ENCODE measurements around the gene C1S. TPM values are rescaled to one million over a fixed set of nuclear protein-coding genes. Genes with fewer than 3 reads are reported as not detected.

C1S gene
- 0.09 and 0.65 TPM in 2 replicates for total RNA-seq

DNA sequence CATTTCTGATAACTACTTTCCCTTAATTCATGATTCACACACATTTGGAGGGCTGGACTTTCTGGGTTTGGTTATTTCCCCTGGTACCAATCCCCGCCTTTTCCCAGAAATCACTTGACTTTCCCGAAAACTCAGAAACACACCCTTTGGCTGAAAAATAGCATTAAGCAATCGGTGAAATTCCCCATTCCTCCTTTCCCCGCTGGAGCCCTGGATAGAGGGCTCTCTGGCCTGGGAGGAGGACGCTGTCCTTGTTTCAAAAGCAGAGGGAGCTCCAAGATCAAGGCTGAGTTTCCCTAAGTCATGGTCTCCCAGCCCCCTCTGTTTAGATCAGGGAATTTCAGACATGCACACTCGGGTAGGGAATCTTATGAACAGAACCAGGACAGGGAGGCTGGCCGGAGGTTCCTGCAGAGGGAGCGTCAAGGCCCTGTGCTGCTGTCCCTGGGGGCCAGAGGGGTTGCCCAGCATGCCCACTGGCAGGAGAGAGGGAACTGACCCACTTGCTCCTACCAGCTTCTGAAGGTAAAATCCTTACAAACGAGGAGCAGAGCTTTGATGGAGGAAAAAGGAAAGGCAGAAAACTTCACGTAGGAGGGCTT, at the start of gene C1S:
Gene C1S, plus strand, starts transcription at position 366 of the 602 bp plus-strand sequence. CDS start 1,195 bp downstream, outside the sequence.

DNA sequence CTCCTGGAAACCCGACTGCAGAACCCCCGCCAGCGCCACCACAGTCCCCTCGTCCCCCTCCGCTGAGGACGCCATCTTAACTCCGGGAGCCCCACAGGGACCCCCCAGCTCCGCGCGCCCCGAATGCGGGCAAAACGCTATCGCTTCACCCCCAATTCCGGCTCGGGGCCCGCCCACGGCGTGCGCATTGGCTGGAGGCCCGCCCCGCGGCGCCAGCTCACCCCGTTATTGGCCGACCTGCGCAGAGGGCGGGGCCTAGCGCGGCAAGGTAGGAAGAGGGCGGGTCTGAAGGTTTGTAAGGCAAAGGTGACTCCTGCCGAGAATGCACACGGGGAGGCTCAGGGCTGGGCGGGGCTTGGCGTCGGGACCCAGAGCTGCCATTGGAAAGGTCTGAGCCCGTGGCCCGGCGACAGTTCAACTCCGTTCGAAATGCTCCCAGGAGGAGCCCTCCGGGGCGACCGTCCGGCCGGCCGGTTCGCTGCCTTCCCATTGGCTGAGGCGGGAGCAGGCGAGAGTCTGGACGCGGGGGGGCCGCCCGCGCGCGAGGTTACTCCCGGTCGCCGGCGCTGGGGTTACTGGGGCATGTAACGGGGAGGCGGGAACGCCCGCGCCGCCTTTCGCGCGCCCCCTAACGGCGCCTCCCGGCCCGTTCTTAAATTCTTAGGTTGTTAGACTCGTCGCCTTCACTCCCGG, 42.0 kb upstream of the C1S start, which contains the start of gene LPCAT3:
Gene LPCAT3, minus strand, starts transcription at position 127 of the 693 bp plus-strand sequence. Its CDS starts 52 bp downstream, at position 75.

DNA sequence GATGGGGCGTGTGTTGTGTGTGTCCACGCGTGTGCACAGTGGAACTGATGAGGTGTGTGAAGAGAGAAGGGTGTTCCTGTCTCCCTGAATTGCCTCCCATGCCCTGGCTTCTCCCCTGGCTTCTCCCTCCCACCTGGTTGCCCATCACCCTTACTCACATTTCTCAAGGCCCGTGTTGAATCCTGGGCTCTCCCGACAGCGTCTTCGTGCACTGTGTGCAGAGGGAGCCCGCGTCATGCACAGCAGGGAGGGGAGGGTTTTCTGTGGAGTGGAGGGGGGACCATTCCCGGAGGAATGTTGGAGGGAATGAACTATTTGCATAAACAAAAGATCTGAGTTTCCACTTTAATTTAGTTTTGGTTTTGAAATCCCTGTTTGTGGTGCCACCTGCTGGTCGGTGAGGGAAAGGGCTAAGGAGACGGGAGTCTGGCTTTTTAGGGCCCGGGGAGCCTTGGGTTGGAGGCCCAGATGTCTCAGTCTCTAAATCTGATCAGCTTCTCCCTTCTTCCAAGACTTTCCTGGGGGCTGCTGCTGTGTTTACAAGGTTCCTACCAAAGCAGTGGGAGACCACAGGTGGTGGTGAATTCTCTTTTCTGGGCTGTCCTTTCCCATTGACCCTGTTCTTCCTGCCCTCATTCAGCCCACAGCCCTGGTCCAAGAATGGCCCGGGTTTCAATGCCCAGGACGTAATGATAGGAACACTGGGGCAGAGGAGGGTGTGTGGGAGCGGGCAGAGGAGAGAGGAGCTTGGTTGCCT, 31.9 kb downstream of the C1S start, which contains the start of gene C1R:
Gene C1R, minus strand, starts transcription at position 217 of the 757 bp plus-strand sequence. Its CDS starts 57 bp downstream, at position 160.

DNA sequence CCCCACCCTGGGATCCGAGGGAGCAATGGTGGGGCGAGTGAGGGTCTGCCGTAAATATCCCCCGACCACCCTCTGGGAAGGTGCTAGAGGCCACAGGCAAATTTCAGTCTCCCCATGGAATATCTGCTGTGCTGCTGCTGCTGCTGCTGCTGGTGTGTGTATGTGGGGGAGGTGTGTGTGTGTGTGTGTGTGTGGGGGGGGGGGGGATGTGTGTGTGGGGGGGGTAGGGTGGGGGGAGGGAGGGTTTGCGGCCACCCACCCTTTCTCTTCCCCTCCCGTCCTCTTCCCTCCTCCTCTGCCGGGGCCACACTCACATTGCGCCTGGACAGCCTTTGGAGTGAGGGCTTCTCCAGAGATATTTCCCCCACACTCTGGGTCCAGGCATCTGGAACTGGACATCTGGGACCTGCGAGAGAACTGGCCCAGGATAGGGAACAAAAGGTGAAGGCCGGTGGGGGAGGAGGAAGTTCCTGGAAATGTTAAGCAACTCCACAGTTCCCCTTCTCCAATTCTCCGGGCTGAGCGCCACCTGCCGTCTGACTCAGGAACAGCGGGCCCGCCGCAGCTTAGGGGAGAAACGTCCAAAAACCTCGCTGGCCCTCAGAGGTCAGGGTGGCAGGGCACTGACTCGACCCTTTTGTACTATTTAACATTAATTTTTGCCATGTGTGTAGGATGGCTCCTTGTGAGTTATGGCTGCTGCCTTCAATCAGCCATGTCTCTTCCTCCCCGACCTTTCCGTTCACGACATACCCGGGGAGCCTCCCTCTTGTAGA, 48.5 kb downstream of the C1S start, which contains the start of gene C1RL:
Gene C1RL, minus strand, starts transcription at position 419 of the 776 bp plus-strand sequence. Its CDS starts 34 bp downstream, at position 385.

Other genes with a start within 250 kb of the C1S start
- 0.09 and 0.22 TPM in 2 replicates for gene GPR162, start 238.9 kb upstream of the C1S start, total RNA-seq
- 10.2 and 10.9 TPM in 2 replicates for gene P3H3, start 232.3 kb upstream of the C1S start, total RNA-seq
- 0.11 and 0.26 TPM in 2 replicates for gene GNB3, start 219.8 kb upstream of the C1S start, total RNA-seq
- gene CDCA3, start 209.4 kb upstream of the C1S start, total RNA-seq, result 2.7 and 3.4 TPM in 2 replicates
- 69.3 and 72.1 TPM in 2 replicates for gene USP5, start 208.6 kb upstream of the C1S start, total RNA-seq
- 630 and 802 TPM in 2 replicates for gene TPI1, start 193.2 kb upstream of the C1S start, total RNA-seq
- gene SPSB2, start 187.4 kb upstream of the C1S start, total RNA-seq, result 3.4 and 4.2 TPM in 2 replicates
- gene LRRC23, start 155.9 kb upstream of the C1S start, total RNA-seq, result 2.0 and 3.8 TPM in 2 replicates
- gene ENO2, start 146.1 kb upstream of the C1S start, total RNA-seq, result 0.60 and 1.1 TPM in 2 replicates
- 5.5 and 5.8 TPM in 2 replicates for gene ATN1, start 132.8 kb upstream of the C1S start, total RNA-seq
- gene RNU7-1, start 116.9 kb upstream of the C1S start, total RNA-seq, result not detected in 2 replicates
- gene C12orf57, start 116.7 kb upstream of the C1S start, total RNA-seq, result 163 and 168 TPM in 2 replicates
- gene PTPN6, start 109.4 kb upstream of the C1S start, total RNA-seq, result 3.3 and 3.5 TPM in 2 replicates
- 147 and 175 TPM in 2 replicates for gene PHB2, start 90.1 kb upstream of the C1S start, total RNA-seq
- 26.4 and 33.7 TPM in 2 replicates for gene EMG1, start 89.8 kb upstream of the C1S start, total RNA-seq
- gene LPCAT3, start 42.2 kb upstream of the C1S start, total RNA-seq, result 9.4 and 10.8 TPM in 2 replicates
- 0.43 and 1.5 TPM in 2 replicates for gene C1R, start 31.7 kb downstream of the C1S start, total RNA-seq
- 12.4 and 15.0 TPM in 2 replicates for gene C1RL, start 48.5 kb downstream of the C1S start, total RNA-seq
- gene RBP5, start 68.2 kb downstream of the C1S start, total RNA-seq, result 0.22 and 0.26 TPM in 2 replicates
- gene CLSTN3, start 69.7 kb downstream of the C1S start, total RNA-seq, result 10.3 and 20.3 TPM in 2 replicates
- 31.4 and 38.8 TPM in 2 replicates for gene PEX5, start 129.0 kb downstream of the C1S start, total RNA-seq
- gene ACSM4, start 243.4 kb downstream of the C1S start, total RNA-seq, result not detected in 2 replicates

Data from dermis lymphatic vessel endothelial cell (primary cell).